Effector memory CD8-positive, alpha-beta T cell (primary cell): ENCODE data around the gene ALPG.

Experiments
- ATAC-seq: fragments of 150-1000 bp; cut with Tn5 transposase; replicated peaks from 2 replicates; pipeline ENCODE4 v1.10.0; 2021; ENCODE audit warnings: mild to moderate bottlenecking, moderate library complexity
- DNase-seq, 3 experiments: peaks; one replicate each; pipeline ENCODE4 v3.0.0; 2021
- H3K27ac Mint-ChIP-seq, 2 donors: one replicate each; pipeline ENCODE4 v1.8.0; 2022; ENCODE audit warnings: mild to moderate bottlenecking in 2 of 2, mixed read lengths in 2 of 2, moderate library complexity in 2 of 2
- H3K27me3 Mint-ChIP-seq, 2 donors: one replicate each; pipeline ENCODE4 v1.8.0; 2022; ENCODE audit warnings: mixed read lengths in 2 of 2
- H3K36me3 Mint-ChIP-seq: one replicate; pipeline ENCODE4 v1.8.0; 2022; ENCODE audit warnings: mild to moderate bottlenecking, moderate library complexity, mixed read lengths; ENCODE audit not compliant: insufficient read depth
- H3K4me1 Mint-ChIP-seq, 2 donors: one replicate each; pipeline ENCODE4 v1.8.0; 2022; ENCODE audit warnings: low read depth in 2 of 2, mixed read lengths in 2 of 2
- H3K4me3 Mint-ChIP-seq, 2 donors: one replicate each; pipeline ENCODE4 v1.8.0; 2022; ENCODE audit warnings: mild to moderate bottlenecking in 2 of 2, mixed read lengths in 2 of 2, moderate library complexity in 2 of 2
- H3K9me3 Mint-ChIP-seq, 2 donors: one replicate each; pipeline ENCODE4 v1.8.0; 2022; ENCODE audit warnings: mixed read lengths in 2 of 2

Gene ALPG

DNA sequence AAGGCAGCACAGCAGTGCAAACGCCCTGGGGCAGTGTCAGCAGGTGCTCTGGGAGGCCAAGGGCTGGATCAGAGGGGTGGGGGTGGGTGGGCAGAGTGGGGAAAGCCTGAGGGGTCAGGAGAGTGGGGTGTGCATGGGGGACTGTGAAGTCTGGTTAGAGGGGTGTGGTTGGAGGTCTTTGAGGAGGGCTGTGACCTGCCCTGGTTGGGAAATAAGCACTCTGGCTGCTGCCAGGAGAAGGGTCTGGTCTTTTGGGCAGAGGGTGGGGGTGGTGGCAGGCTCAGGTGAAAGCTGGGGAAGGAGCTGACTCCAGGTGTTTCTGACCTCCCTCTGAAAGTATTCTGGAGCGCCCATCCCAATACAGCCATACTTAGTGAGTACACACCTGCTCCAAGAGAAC lies 53.5 kb downstream of the ALPG start:
- DNase-seq (no peak), ATAC-seq (no peak)
- no peak overlapping the region for H3K4me3 Mint-ChIP-seq
- H3K27me3 Mint-ChIP-seq: peaks cover 17 to 61% of the 10 kb centered on the region in 2 donors
- H3K36me3 Mint-ChIP-seq: peaks cover 3% of the 10 kb centered on the region
- no peak overlapping the region for H3K27ac Mint-ChIP-seq
- no peaks in the 10 kb centered on the region for H3K9me3 Mint-ChIP-seq
- peaks cover 0 to 2% of the 10 kb centered on the region in 2 donors for H3K4me1 Mint-ChIP-seq
